Coronary artery (tissue), 2 donors: ENCODE results near the gene MYB.
"Not testable (repeated sequence)": the region's sequence is repeated elsewhere in the genome, so short reads cannot be mapped to it uniquely, and the experiment has no call there.

ENCODE experiments used
- DNase-seq: peaks from one replicate; pipeline ENCODE4 v3.0.0-alpha.2; 2017; ENCODE audit warnings: low spot score
- H3K27ac ChIP-seq, 2 donors: fragments of 200-600 bp; sonication (generic); one replicate each; pipeline ENCODE4 v1.5.1; 2016 to 2019
- H3K4me3 ChIP-seq: fragments of 200-600 bp; sonication (generic); 2 replicates; pipeline ENCODE4 v1.5.1; 2016; ENCODE audit warnings: mild to moderate bottlenecking, moderate library complexity
- CTCF ChIP-seq: fragments of 200-600 bp; sonication (generic); IDR thresholded peaks from one replicate; pipeline ENCODE4 v1.5.1; 2019; ENCODE audit warnings: antibody characterized with exemption

Gene MYB

GRCh38 chr6:135236319-135236718, 55.2 kb downstream of the MYB start:
- no peak overlapping the region for H3K4me3 ChIP-seq
- no peak overlapping the region for H3K27ac ChIP-seq
- TF ChIP-seq CTCF, result no peak
- DNase-seq, result no peak

- TF ChIP-seq CTCF, result no peak
- Histone ChIP-seq H3K27ac (no peak overlapping the region), H3K4me3 (no peak overlapping the region)
- no peak for DNase-seq
These were observed 55.6 kb downstream of the MYB start for GRCh38 chr6:135236732-135237131.

GRCh38 chr6:135240711-135241110, 59.6 kb downstream of the MYB start:
- Histone ChIP-seq H3K4me3 (no peak overlapping the region), H3K27ac (no peak overlapping the region)
- DNase-seq, result no peak
- TF ChIP-seq CTCF, result no peak

GRCh38 chr6:135243871-135244796, 63.0 kb downstream of the MYB start:
- Histone ChIP-seq H3K27ac (no peak overlapping the region), H3K4me3 (no peak overlapping the region)
- no peak for TF ChIP-seq CTCF
- no peak for DNase-seq

GRCh38 chr6:135244805-135245204, 63.7 kb downstream of the MYB start:
- no peak for TF ChIP-seq CTCF
- H3K27ac ChIP-seq, result no peak overlapping the region
- DNase-seq, result no peak
- no peak overlapping the region for H3K4me3 ChIP-seq

- not testable (repeated sequence) for DNase-seq, H3K27ac ChIP-seq, H3K4me3 ChIP-seq
These were observed 65.4 kb downstream of the MYB start for GRCh38 chr6:135246412-135247012.

GRCh38 chr6:135250234-135250633, 69.1 kb downstream of the MYB start:
- no peak overlapping the region for H3K27ac ChIP-seq
- no peak for TF ChIP-seq CTCF
- H3K4me3 ChIP-seq, result no peak overlapping the region
- no peak for DNase-seq
